HG03108 (cell line): Measurements from ENCODE around the gene WWOX.
"Not testable (repeated sequence)": the region's sequence is repeated elsewhere in the genome, so short reads cannot be mapped to it uniquely, and the experiment has no call there.

Source experiments
- ATAC-seq: cut with Tn5 transposase; IDR thresholded peaks from one replicate; pipeline ENCODE4 v1.9.1; 2021; ENCODE audit warnings: moderate library complexity; ENCODE audit not compliant: unreplicated experiment

The WWOX gene

DNA sequence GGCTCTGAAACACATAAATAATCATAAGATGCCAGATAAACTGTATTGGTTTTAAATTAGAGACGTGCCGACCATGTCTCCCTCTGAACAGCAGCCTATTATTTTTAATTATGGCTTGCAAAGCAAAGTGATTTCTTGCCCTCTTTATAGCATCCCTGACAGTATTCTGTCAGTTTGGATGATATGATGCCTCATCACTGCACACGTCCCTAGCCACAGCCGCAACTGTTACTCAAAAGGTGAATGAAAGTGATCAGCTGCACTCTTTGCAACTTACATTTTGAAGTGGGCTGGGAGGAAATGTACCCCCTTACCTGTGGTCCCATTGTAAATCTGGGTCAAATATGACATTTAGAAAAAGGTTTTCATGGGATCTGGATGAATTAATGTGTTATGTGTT is 1111.2 kb downstream of the WWOX start:
- no peak for ATAC-seq

DNA sequence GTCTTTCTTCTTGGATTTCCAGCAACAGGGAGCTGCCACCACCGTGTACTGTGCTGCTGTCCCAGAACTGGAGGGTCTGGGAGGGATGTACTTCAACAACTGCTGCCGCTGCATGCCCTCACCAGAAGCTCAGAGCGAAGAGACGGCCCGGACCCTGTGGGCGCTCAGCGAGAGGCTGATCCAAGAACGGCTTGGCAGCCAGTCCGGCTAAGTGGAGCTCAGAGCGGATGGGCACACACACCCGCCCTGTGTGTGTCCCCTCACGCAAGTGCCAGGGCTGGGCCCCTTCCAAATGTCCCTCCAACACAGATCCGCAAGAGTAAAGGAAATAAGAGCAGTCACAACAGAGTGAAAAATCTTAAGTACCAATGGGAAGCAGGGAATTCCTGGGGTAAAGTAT is 1112.1 kb downstream of the WWOX start:
- no peak for ATAC-seq

DNA sequence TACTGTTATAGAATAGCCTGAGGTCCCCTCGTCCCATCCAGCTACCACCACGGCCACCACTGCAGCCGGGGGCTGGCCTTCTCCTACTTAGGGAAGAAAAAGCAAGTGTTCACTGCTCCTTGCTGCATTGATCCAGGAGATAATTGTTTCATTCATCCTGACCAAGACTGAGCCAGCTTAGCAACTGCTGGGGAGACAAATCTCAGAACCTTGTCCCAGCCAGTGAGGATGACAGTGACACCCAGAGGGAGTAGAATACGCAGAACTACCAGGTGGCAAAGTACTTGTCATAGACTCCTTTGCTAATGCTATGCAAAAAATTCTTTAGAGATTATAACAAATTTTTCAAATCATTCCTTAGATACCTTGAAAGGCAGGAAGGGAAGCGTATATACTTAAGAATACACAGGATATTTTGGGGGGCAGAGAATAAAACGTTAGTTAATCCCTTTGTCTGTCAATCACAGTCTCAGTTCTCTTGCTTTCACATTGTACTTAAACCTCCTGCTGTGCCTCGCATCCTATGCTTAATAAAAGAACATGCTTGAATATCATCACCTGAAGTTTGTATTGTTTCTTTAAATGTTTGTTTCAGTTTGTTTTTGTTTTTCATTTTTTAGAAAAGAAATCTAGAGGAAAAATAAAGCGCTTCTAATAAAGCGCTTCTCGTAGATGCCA is 1112.8 kb downstream of the WWOX start:
- ATAC-seq: no peak

DNA sequence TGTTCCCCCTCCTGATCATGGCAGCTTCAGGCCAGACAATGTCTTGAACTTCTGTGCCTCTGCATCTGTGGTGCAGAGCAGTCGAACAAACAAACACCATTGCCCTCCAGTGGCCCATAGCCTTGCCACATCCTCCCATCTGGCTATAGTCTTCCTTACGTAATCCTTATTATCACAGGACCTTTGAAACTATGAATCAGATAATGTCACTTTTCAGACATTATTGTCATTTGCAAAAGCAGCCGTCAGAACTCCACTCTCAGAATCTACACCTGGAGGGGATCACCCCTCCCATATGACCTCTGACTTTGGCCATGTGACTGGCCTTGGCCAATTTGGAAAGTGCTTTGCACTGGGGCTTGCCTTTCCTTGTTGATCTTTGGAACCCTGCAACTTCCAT is 1113.8 kb downstream of the WWOX start:
- no peak for ATAC-seq

DNA sequence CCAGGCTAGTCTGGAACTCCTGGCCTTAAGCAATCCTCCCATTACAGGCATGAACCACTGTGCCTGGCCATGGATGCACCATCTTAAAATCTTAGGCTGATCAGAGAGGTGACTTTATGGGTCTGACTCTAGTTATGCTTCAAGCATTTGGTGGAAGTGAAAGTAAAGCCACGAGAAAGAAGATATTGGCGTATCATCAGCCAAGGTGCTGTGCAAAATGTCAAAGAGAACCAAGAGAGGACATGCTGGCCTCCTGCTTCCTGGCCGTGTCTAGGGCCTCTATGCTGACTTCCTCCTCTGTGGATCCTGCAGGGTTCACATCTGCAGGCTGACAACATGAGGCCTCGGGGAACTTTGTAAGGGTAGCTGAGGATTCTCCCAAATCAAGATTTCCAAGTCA is 1115.8 kb downstream of the WWOX start:
- no peak for ATAC-seq

DNA sequence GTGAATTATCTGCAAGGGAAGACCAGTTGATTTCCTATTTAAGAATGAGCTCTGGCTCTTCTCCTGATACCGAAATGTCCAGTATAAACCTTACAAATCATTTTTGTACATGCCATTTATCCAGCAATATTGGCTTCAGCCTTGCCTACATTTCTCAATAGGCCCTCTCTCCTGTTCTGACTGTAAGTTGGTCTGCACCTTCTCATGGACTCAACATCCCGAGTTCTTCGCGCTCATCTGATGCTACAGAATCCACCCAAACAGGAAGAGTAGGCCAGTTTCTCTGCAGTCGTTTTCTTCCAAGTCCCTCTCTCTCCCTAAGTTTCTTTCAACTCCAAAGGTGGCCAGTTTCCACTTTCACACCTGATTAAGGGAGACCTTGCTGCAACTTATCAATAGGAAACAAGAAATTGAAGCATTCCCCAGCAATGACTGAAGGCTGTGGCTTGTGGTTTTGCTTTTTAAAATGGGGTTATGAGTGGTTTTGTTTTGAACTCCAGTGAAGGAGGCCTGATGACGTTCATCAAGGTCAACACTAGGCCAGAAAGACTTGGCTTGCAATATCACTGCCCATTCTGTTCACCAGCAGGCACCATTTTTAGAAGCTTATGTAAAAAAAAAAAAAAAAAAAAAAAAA is 1118.0 kb downstream of the WWOX start:
- ATAC-seq: no peak

DNA sequence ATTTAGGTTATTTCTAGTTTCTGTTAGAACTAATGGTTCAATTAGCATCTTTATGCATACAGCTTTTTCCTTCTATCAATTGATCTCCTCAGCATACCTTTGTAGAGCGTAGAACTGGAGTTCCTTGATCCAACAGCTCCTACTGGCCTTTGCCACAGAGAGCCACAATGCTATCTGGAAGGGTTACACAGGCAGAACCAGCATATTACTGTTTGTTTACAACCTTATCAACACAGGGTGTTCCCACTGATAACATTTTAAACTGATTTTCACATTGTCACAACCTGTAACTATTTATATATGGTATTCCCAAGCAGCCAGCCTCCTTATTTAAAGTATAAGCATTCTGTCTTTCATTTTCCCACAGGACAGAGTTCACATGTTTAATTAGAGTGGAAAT is 1118.9 kb downstream of the WWOX start:
- no peak for ATAC-seq

DNA sequence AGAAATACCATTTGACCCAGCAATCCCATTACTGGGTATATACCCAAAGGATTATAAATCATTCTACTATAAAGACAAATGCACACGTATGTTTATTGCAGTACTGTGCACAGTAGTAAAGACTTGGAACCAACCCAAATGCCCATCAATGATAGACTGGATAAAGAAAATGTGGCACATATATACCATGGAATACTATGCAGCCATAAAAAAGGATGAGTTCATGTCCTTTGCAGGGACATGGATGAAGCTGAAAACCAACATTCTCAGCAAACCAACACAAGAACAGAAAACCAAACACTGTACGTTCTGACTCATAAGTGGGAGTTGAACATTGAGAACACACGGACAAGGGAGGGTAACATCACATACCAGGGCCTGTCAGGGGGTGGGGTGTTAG is 1126.5 kb downstream of the WWOX start:
- ATAC-seq: not testable (repeated sequence)

DNA sequence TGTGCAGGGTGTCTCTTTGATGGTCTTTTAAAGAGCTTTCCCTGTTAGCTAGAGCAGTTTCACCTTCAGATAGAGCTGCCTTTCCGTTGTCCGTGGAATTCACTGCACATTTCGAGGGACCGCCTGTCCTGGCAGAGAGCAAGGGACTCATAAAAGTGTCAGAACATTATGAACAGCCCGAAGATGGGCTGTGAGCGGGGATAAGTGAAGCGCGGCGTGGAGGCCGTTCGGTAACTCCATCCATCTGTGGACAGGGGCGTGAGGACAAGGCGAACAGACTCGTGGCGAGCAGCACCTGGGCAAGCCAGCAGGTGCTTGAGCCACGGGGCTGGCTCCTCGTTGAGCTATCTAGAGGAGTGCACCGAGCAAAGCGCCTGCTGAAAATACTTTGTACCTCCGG is 1129.9 kb downstream of the WWOX start:
- ATAC-seq: no peak

DNA sequence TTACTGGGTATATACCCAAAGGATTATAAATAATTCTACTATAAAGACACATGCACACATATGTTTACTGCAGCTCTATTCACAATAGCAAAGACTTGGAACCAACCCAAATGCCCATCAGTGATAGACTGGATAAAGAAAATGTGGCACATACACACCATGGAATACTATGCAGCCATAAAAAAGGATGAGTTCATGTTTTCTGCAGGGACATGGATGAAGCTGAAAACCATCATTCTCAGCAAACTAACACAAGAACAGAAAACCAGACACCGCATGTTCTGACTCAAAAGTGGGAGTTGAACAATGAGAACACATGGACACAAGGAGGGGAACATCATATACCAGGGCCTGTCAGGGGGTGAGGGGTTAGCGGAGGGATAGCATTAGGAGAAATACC is 1146.2 kb downstream of the WWOX start:
- ATAC-seq: not testable (repeated sequence)

DNA sequence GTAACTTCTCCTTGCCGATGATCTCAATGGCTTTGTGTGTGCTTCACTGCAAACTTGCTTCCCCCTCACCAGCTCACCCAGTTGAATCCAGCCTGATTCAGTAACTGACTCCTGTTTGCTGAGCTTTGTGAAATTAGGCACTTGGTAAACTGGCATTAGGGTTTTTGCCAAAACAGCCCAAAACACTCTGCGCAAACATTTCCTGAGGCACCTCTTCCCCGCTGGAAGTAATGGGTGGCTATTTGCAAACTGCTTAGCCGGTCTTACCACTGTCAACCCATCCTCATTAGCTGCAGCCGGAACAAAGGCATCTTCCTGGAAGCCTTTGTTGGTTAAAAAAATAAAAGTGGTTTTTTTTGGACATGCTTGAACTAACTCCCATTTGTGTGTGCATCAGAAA is 1147.9 kb downstream of the WWOX start:
- ATAC-seq: no peak

DNA sequence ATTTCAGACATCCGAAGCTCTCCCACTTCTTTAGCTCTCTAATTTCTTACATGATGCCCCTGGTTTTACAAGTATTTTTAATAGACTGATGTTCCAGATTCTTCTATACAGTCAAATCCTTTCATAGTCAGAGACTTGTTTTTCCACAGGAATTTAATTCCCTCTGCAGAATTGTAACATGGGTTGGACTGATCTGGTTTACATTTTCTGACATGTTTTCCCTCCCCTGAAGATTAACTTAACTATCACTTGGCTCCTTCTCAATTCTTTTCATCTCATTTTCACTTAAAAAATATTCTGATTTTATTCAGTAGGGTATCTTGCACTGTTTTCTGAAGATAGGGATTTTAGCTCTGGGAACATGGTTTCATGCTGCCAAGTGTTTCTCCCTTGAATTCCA is 1148.9 kb downstream of the WWOX start:
- ATAC-seq: no peak

DNA sequence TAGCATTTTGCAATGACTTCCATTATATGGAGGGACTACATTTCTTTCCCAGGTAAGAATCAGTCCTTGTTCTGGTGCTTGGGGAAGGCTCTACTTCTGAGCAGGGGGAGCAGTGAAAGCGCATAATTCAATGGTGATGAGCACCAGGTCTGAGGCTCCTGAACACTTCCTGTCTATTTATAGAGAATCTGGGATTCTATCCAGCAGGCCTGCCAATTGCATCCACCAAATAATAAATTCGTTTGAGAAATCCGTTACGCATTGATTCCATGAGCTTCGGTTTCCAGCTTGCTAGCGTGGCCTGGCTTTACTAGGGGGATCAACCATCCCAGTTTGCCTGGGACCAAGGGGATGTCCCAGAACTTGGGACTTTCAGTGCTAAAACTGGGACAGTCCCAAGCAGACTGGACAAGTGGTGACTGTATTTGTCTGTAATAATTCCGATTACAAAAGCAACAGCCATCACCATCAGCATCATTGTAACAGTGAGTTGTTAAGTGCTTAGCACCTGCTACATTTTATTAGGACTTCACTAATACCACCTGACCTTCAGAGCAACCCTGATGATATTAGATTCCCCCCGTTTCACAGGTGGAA is 1151.1 kb downstream of the WWOX start:
- no peak for ATAC-seq

DNA sequence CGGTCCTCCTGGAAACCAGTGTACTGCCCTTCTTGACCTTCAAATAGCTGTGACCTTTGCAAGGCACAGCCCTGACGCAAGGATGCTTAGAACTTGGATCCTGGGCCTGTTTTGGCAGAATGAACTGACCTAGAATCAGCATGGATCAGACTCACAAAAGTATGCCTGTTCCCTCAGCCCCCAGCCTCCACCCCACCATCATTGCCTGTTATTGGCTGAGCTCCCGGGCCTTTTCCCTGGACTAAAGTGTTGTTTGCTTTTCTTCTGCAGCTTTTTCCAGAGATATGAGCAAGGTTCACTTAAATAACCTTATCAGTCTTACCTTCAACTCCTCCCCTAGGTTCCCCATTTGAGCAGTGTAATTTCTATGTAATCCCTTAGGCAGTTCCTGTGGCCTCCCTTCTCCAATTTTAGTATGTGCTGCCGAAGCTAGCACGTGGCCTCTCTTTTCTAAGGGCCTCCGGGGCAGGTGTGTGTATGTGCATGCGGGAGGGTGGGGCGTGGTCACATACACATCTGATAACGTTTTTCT is 1153.7 kb downstream of the WWOX start:
- no peak for ATAC-seq

DNA sequence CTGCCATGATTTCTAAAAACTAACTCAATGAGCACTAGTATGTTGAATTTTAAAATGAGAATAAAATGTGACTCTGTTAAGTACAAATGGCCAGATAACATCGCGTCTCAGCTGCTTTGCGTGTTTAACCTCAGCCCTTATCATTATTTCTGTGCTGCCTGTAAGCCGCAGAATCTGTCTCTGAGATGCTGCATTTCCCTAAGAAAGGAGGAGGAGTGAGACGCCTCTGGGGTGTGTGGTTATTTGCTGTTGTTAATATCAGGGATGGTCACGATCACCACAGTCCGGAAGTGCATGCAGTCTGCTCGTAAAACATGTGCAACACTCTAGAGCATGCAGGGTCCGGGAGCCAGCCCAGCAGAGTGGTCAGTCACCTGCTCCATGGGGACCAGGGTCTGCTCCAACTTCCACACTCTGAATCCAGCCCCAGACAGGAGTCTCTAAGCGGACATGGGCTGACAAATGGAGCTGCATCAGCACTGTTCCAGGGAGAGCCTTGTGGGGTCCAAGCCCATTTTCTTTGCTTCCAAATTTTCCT is 1158.6 kb downstream of the WWOX start:
- no peak for ATAC-seq

DNA sequence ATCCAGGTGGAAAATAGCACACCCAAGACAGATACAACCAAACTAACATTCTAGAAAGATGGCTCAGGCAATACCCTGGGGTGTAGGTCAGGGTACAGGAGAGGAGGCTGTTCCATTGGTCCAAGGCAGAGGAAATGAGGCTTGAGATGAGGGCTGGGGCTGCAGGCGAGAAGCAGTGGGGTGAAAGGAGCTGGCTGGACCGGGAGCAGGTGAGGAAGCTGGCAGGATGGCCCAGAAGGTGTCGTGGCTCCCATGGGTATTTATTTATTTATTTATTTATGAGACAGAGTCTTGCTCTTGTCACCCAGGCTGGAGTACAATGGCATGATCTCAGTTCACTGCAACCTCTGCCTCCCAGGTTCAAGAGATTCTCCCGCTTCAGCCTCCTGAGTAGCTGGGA is 1161.4 kb downstream of the WWOX start:
- not testable (repeated sequence) for ATAC-seq

DNA sequence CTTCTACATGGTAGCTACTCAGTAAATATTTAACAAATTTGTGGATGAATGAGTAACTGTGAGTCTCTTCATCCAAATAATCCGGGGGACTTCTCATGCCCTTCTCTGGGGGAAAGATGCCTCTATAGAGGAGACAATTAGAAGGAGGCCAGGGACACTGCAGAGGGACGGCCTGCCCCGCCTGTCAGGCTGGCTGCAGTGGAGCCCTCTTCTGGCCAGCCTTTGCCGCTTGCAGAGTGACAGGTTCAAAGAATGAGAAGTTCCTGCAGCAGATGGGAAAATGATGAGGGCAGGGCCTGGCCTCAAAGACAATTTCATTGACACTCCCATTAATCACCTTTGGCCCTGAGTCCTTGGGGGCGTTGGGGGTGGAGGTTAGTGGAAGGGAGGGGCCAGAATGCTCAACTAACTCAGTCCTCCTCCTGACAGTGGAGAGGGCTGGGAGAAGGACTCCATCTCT is 1162.1 kb downstream of the WWOX start:
- no peak for ATAC-seq

DNA sequence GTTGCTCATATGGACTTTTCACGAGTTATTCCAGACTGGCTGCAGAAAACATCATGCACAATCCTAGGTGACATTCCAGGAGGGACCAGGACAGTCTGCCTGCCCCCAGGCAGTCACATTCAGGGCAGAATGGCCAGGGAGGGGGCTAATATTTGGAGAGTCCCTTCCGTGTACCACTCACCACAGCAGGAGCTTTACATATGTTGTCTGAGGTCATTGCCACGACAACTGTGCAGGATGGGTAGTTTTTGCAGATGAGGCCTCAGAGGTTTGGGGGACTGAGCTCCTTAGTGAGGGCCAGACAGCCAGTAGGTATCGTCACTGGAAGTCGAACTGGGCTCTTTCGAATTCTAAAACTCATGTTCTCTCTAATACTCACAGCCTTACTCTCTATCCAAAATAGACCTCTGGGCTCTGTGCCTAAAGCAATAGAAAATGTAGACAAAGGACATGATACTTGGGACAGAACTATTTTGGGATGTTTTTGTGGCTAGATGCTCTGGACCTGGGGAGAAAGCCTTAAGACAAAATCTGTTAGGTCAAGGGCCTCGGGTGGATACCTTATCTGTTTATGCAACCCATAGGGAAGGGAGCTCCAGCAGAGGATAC is 1162.6 kb downstream of the WWOX start:
- ATAC-seq: no peak
